Smooth muscle cell (in vitro differentiated cells): Measurements from ENCODE around the gene CEP112. TPM values are rescaled to one million over a fixed set of nuclear protein-coding genes. Genes with fewer than 3 reads are reported as not detected.

Experiments used
- DNase-seq: peaks from one replicate; lab custom pipeline; 2025; ENCODE audit not compliant: unreplicated experiment; lab: John Stamatoyannopoulos, UW
- H2AFZ ChIP-seq: fragments of 200-600 bp; sonication (generic); 2 replicates; pipeline ENCODE4 v1.6.0; 2016; ENCODE audit warnings: antibody characterized with exemption, low read depth, mild to moderate bottlenecking
- H3F3A ChIP-seq: fragments of 200-600 bp; sonication (generic); 2 replicates; pipeline ENCODE4 v1.6.0; 2017; ENCODE audit warnings: antibody characterized with exemption, low read depth
- H3K27ac ChIP-seq: fragments of 200-600 bp; sonication (generic); 2 replicates; pipeline ENCODE4 v1.5.1; 2016; ENCODE audit warnings: low read depth, mild to moderate bottlenecking
- H3K27me3 ChIP-seq: fragments of 200-600 bp; sonication (generic); 2 replicates; pipeline ENCODE4 v1.6.1; 2016; ENCODE audit warnings: low read depth, mild to moderate bottlenecking
- H3K36me3 ChIP-seq: fragments of 200-600 bp; sonication (generic); 2 replicates; pipeline ENCODE4 v1.5.1; 2016; ENCODE audit warnings: low read depth
- H3K4me1 ChIP-seq: fragments of 200-600 bp; sonication (generic); 2 replicates; pipeline ENCODE4 v1.5.1; 2016; ENCODE audit warnings: low read depth
- H3K4me2 ChIP-seq: fragments of 200-600 bp; sonication (generic); 2 replicates; pipeline ENCODE4 v1.6.0; 2016; ENCODE audit warnings: mild to moderate bottlenecking
- H3K4me3 ChIP-seq: fragments of 200-600 bp; sonication (generic); 2 replicates; pipeline ENCODE4 v1.5.1; 2016; ENCODE audit warnings: mild to moderate bottlenecking
- H3K79me2 ChIP-seq: fragments of 200-600 bp; sonication (generic); 2 replicates; pipeline ENCODE4 v1.6.0; 2016; ENCODE audit warnings: low read depth, mild to moderate bottlenecking
- H3K9ac ChIP-seq: fragments of 200-600 bp; sonication (generic); 2 replicates; pipeline ENCODE4 v1.6.0; 2016; ENCODE audit warnings: low read depth
- H3K9me3 ChIP-seq: fragments of 200-600 bp; sonication (generic); replicated peaks from 2 replicates; pipeline ENCODE4 v1.5.1; 2016; ENCODE audit warnings: low read depth
- H4K20me1 ChIP-seq: fragments of 200-600 bp; sonication (generic); 2 replicates; pipeline ENCODE4 v1.6.0; 2016; ENCODE audit warnings: low read depth
- WGBS: methylation state at CpG from one replicate; pipeline ENCODE4 v1.1.7; 2016; ENCODE audit warnings: low lambda C conversion rate; 5-methylcytosine and 5-hydroxymethylcytosine counted together
- polyA plus RNA-seq: library from polyadenylated mRNA; unstranded; fragments of >200 nt; fragmentation: Nextera tagmentation; extraction: Ambion mirVana; gene quantifications from 2 replicates; pipeline ENCODE4 v1.2.1, GENCODE V29; 2016
- total RNA-seq: library from RNA; depleted of rRNA; stranded (reverse); fragments of >200 nt; gene quantifications from 2 replicates; pipeline ENCODE4 v1.2.3, GENCODE V29; 2014
- TF ChIP-seq, protein P1 (sequence below): fragments of 200-600 bp; sonication (generic); IDR thresholded peaks from 2 replicates; pipeline ENCODE4 v1.5.1; 2017; ENCODE audit warnings: borderline replicate concordance, mild to moderate bottlenecking, antibody characterized with exemption; ENCODE audit not compliant: insufficient read depth, poor library complexity, severe bottlenecking

CEP112 gene
- total and polyA plus RNA-seq, 2 experiments from 2014 or later, result 8.3 to 9.9 TPM

- H3K9ac ChIP-seq, result no peak overlapping the region
- H3K27me3 ChIP-seq, result no peaks in the 10 kb centered on the region
- H3K79me2 ChIP-seq, result no peaks in the 10 kb centered on the region
- H3K27ac ChIP-seq, result peak overlapping the region; percentile 47
- peak overlapping the region; percentile 53 for H3K4me2 ChIP-seq
- no peaks in the 10 kb centered on the region for H3K9me3 ChIP-seq
- DNase-seq, result no peak
- H3K4me3 ChIP-seq, result no peak overlapping the region
- no peaks in the 10 kb centered on the region for H3K36me3 ChIP-seq
- H3K4me1 ChIP-seq, result no peaks in the 10 kb centered on the region
- H3F3A ChIP-seq, result peaks cover 3% of the 10 kb centered on the region
- H4K20me1 ChIP-seq, result no peaks in the 10 kb centered on the region
- 29% methylated on average over 6 of the region's 6 CpGs for WGBS
- TF ChIP-seq, protein P1, sequence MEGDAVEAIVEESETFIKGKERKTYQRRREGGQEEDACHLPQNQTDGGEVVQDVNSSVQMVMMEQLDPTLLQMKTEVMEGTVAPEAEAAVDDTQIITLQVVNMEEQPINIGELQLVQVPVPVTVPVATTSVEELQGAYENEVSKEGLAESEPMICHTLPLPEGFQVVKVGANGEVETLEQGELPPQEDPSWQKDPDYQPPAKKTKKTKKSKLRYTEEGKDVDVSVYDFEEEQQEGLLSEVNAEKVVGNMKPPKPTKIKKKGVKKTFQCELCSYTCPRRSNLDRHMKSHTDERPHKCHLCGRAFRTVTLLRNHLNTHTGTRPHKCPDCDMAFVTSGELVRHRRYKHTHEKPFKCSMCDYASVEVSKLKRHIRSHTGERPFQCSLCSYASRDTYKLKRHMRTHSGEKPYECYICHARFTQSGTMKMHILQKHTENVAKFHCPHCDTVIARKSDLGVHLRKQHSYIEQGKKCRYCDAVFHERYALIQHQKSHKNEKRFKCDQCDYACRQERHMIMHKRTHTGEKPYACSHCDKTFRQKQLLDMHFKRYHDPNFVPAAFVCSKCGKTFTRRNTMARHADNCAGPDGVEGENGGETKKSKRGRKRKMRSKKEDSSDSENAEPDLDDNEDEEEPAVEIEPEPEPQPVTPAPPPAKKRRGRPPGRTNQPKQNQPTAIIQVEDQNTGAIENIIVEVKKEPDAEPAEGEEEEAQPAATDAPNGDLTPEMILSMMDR, result no peak
- peak overlapping the region; percentile 1 for H2AFZ ChIP-seq
These were observed 417.1 kb downstream of the CEP112 start for GRCh38 chr17:65774787-65775186.

GRCh38 chr17:65772989-65773388 lies 418.9 kb downstream of the CEP112 start:
- no peak for DNase-seq
- no peak overlapping the region for H3K4me2 ChIP-seq
- H3K27ac ChIP-seq, result no peak overlapping the region
- H2AFZ ChIP-seq, result no peak overlapping the region
- H3K79me2 ChIP-seq, result no peaks in the 10 kb centered on the region
- TF ChIP-seq, protein P1, result no peak
- no peaks in the 10 kb centered on the region for H3K36me3 ChIP-seq
- no peaks in the 10 kb centered on the region for H3K4me1 ChIP-seq
- no peak overlapping the region for H3K9ac ChIP-seq
- H4K20me1 ChIP-seq, result no peaks in the 10 kb centered on the region
- peaks cover 3% of the 10 kb centered on the region for H3F3A ChIP-seq
- no peaks in the 10 kb centered on the region for H3K27me3 ChIP-seq
- no peaks in the 10 kb centered on the region for H3K9me3 ChIP-seq
- H3K4me3 ChIP-seq, result no peak overlapping the region
- 92% methylated on average over 6 of the region's 6 CpGs for WGBS

- no peaks in the 10 kb centered on the region for H3K36me3 ChIP-seq
- H3K79me2 ChIP-seq, result no peaks in the 10 kb centered on the region
- no peak overlapping the region for H3K4me2 ChIP-seq
- TF ChIP-seq, protein P1, result no peak
- H3K4me1 ChIP-seq, result no peaks in the 10 kb centered on the region
- H4K20me1 ChIP-seq, result no peaks in the 10 kb centered on the region
- no peak overlapping the region for H3K4me3 ChIP-seq
- no peaks in the 10 kb centered on the region for H3K9me3 ChIP-seq
- no peaks in the 10 kb centered on the region for H3K27me3 ChIP-seq
- no peak overlapping the region for H3K9ac ChIP-seq
- no peak overlapping the region for H3K27ac ChIP-seq
- H3F3A ChIP-seq, result peaks cover 3% of the 10 kb centered on the region
- no peak overlapping the region for H2AFZ ChIP-seq
- no peak for DNase-seq
These were observed 420.2 kb downstream of the CEP112 start for GRCh38 chr17:65771704-65772103.

GRCh38 chr17:65763786-65764185 lies 428.1 kb downstream of the CEP112 start:
- Histone ChIP-seq H3K27me3 (no peaks in the 10 kb centered on the region), H3K4me3 (no peak overlapping the region), H3K9me3 (no peaks in the 10 kb centered on the region), H3K27ac (no peak overlapping the region), H3F3A (no peaks in the 10 kb centered on the region), H3K36me3 (no peaks in the 10 kb centered on the region), H2AFZ (no peak overlapping the region), H3K4me1 (no peaks in the 10 kb centered on the region), H3K4me2 (no peak overlapping the region), H3K9ac (no peak overlapping the region), H3K79me2 (no peaks in the 10 kb centered on the region), H4K20me1 (no peaks in the 10 kb centered on the region)
- TF ChIP-seq, protein P1, result no peak
- WGBS, result 52% methylated on average over 1 of the region's 1 CpG
- DNase-seq, result no peak
